Astrocyte (in vitro differentiated cells and primary cell): Measurements from ENCODE around the gene LRR1. TPM values are rescaled to one million over a fixed set of nuclear protein-coding genes. Genes with fewer than 3 reads are reported as not detected.

Experiments
- DNase-seq: peaks from one replicate; pipeline ENCODE4 v3.0.0-alpha.2; 2010; ENCODE audit warnings: low read depth
- FAIRE-seq: peaks from 2 replicates; lab custom pipeline; 2011; peaks lifted over from hg19 to GRCh38; lab: Jason Lieb, UNC
- H2AFZ ChIP-seq: 2 replicates; pipeline ENCODE4 v1.6.0; 2012; ENCODE audit warnings: low read depth, low read length, inconsistent platforms
- H3K27ac ChIP-seq: 2 replicates; pipeline ENCODE4 v1.5.1; 2011; ENCODE audit warnings: low read depth, low read length, inconsistent platforms
- H3K27me3 ChIP-seq: 2 replicates; pipeline ENCODE4 v1.6.0; 2011; ENCODE audit warnings: low read length, inconsistent platforms; ENCODE audit not compliant: insufficient read depth
- H3K36me3 ChIP-seq: 2 replicates; pipeline ENCODE4 v1.5.1; 2011; ENCODE audit warnings: low read length, inconsistent platforms; ENCODE audit not compliant: insufficient read depth
- H3K4me1 ChIP-seq: 2 replicates; pipeline ENCODE4 v1.5.1; 2011; ENCODE audit warnings: low read length, inconsistent platforms; ENCODE audit not compliant: insufficient read depth
- H3K4me2 ChIP-seq: 2 replicates; pipeline ENCODE4 v1.6.0; 2012; ENCODE audit warnings: low read length, inconsistent platforms
- H3K4me3 ChIP-seq: 2 replicates; pipeline ENCODE4 v1.5.1; 2011; ENCODE audit warnings: low read depth, mild to moderate bottlenecking, low read length, inconsistent platforms; ENCODE audit not compliant: insufficient read depth
- H3K79me2 ChIP-seq: 2 replicates; pipeline ENCODE4 v1.6.0; 2012; ENCODE audit warnings: mild to moderate bottlenecking, low read length, inconsistent platforms; ENCODE audit not compliant: insufficient read depth
- H3K9ac ChIP-seq: 2 replicates; pipeline ENCODE4 v1.6.0; 2012; ENCODE audit warnings: mild to moderate bottlenecking, low read length, inconsistent platforms
- H3K9me3 ChIP-seq: 2 replicates; pipeline ENCODE4 v1.5.1; 2012; ENCODE audit warnings: low read depth, mild to moderate bottlenecking, low read length, inconsistent platforms; ENCODE audit not compliant: insufficient read depth
- H4K20me1 ChIP-seq: 2 replicates; pipeline ENCODE4 v1.6.0; 2012; ENCODE audit warnings: low read length, inconsistent platforms; ENCODE audit not compliant: insufficient read depth
- H3K27ac Mint-ChIP-seq: one replicate; pipeline ENCODE4 v1.8.0; 2021; ENCODE audit warnings: mild to moderate bottlenecking, mixed read lengths; ENCODE audit not compliant: unreplicated experiment
- H3K27me3 Mint-ChIP-seq: one replicate; pipeline ENCODE4 v1.8.0; 2021; ENCODE audit warnings: low read depth, mixed read lengths; ENCODE audit not compliant: unreplicated experiment
- H3K36me3 Mint-ChIP-seq: one replicate; pipeline ENCODE4 v1.8.0; 2021; ENCODE audit warnings: low read depth, mixed read lengths; ENCODE audit not compliant: unreplicated experiment
- H3K4me1 Mint-ChIP-seq: one replicate; pipeline ENCODE4 v1.8.0; 2021; ENCODE audit warnings: low read depth, mixed read lengths; ENCODE audit not compliant: unreplicated experiment
- H3K4me3 Mint-ChIP-seq: one replicate; pipeline ENCODE4 v1.8.0; 2021; ENCODE audit warnings: mild to moderate bottlenecking, moderate library complexity, mixed read lengths; ENCODE audit not compliant: unreplicated experiment
- H3K9me3 Mint-ChIP-seq: one replicate; pipeline ENCODE4 v1.8.0; 2021; ENCODE audit warnings: mild to moderate bottlenecking, mixed read lengths; ENCODE audit not compliant: unreplicated experiment
- EZH2 ChIP-seq: IDR thresholded peaks from 2 replicates; pipeline ENCODE4 v1.6.1; 2012; ENCODE audit warnings: mild to moderate bottlenecking, low read length, inconsistent platforms; ENCODE audit not compliant: insufficient read depth
- total RNA-seq: library from RNA; stranded (reverse); gene quantifications from 2 replicates; pipeline ENCODE4 v1.2.1, GENCODE V29; 2021
- TF ChIP-seq, protein P1 (sequence below): IDR thresholded peaks from 2 replicates; pipeline ENCODE4 v1.5.1; 2011; ENCODE audit warnings: low read depth, mild to moderate bottlenecking, inconsistent platforms, low read length, moderate library complexity; ENCODE audit not compliant: insufficient read depth

LRR1 gene
- total RNA-seq, 1 donor from 2014 or later, result 10.0 TPM

DNA sequence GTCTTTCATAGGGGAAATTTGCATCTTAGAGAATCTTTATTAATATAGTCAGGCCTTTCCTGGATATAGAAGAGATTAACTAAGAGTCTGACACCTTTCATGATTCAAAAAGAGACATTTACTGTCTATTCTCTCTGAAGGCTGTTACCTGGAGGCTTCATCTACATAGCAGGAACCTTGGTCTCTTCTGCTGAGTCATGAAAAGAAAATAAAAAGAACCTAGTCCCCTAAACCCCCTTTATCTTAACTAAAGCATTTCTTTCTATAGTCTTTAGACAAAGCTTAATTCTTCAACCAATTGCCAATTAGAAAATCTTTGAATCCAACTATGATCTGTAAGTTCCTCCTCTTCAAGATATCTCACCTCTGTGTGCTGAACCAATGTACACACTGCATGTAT, 45.6 kb upstream of the LRR1 start:
- H3K4me3 ChIP-seq, result no peak overlapping the region
- no peak overlapping the region for H3K27ac ChIP-seq
- peaks cover 11% of the 10 kb centered on the region for H3K4me1 Mint-ChIP-seq
- H3K4me1 ChIP-seq, result no peaks in the 10 kb centered on the region
- DNase-seq (no peak), FAIRE-seq (no peak)
- no peaks in the 10 kb centered on the region for H3K27me3 ChIP-seq
- H3K27ac Mint-ChIP-seq, result no peak overlapping the region
- peaks cover 3% of the 10 kb centered on the region for H3K9me3 Mint-ChIP-seq
- H3K4me2 ChIP-seq, result no peak overlapping the region
- no peaks in the 10 kb centered on the region for H3K9me3 ChIP-seq
- H3K79me2 ChIP-seq, result no peaks in the 10 kb centered on the region
- H3K27me3 Mint-ChIP-seq, result no peaks in the 10 kb centered on the region
- no peaks in the 10 kb centered on the region for H3K36me3 ChIP-seq
- H3K36me3 Mint-ChIP-seq, result no peaks in the 10 kb centered on the region
- no peak for TF ChIP-seq EZH2
- TF ChIP-seq, protein P1, sequence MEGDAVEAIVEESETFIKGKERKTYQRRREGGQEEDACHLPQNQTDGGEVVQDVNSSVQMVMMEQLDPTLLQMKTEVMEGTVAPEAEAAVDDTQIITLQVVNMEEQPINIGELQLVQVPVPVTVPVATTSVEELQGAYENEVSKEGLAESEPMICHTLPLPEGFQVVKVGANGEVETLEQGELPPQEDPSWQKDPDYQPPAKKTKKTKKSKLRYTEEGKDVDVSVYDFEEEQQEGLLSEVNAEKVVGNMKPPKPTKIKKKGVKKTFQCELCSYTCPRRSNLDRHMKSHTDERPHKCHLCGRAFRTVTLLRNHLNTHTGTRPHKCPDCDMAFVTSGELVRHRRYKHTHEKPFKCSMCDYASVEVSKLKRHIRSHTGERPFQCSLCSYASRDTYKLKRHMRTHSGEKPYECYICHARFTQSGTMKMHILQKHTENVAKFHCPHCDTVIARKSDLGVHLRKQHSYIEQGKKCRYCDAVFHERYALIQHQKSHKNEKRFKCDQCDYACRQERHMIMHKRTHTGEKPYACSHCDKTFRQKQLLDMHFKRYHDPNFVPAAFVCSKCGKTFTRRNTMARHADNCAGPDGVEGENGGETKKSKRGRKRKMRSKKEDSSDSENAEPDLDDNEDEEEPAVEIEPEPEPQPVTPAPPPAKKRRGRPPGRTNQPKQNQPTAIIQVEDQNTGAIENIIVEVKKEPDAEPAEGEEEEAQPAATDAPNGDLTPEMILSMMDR, result no peak
- no peaks in the 10 kb centered on the region for H4K20me1 ChIP-seq
- no peak overlapping the region for H3K4me3 Mint-ChIP-seq
- no peak overlapping the region for H2AFZ ChIP-seq
- H3K9ac ChIP-seq, result no peak overlapping the region

DNA sequence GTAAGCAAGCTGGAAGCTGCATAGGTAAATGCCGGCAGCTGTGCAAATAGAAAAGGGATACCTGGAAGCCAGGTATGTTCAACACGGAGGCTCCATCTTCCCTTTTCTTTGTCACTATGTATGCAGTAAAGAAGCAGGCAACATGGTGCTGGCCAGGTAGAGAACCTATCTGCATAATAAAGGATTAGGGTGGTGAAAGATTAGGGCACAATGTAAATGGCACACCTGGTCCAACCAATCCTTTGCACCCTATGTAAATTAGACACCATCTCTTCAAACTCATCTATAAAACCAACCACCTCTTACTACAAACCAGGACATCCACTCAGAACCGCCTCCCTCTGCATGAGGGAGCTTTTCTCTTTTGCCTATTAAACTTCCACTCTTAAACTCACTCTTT, 44.8 kb upstream of the LRR1 start:
- DNase-seq, result no peak
- H3K36me3 Mint-ChIP-seq, result no peaks in the 10 kb centered on the region
- Histone ChIP-seq H4K20me1 (no peaks in the 10 kb centered on the region), H3K4me1 (no peaks in the 10 kb centered on the region), H3K79me2 (no peaks in the 10 kb centered on the region), H3K4me3 (no peak overlapping the region), H3K27me3 (no peaks in the 10 kb centered on the region), H2AFZ (no peak overlapping the region), H3K36me3 (no peaks in the 10 kb centered on the region), H3K9me3 (no peaks in the 10 kb centered on the region), H3K9ac (no peak overlapping the region), H3K4me2 (no peak overlapping the region), H3K27ac (no peak overlapping the region)
- H3K4me1 Mint-ChIP-seq, result peaks cover 11% of the 10 kb centered on the region
- H3K27me3 Mint-ChIP-seq, result no peaks in the 10 kb centered on the region
- H3K4me3 Mint-ChIP-seq, result no peak overlapping the region
- TF ChIP-seq, protein P1, result no peak
- no peak overlapping the region for H3K27ac Mint-ChIP-seq
- no peak for FAIRE-seq
- H3K9me3 Mint-ChIP-seq, result no peaks in the 10 kb centered on the region

DNA sequence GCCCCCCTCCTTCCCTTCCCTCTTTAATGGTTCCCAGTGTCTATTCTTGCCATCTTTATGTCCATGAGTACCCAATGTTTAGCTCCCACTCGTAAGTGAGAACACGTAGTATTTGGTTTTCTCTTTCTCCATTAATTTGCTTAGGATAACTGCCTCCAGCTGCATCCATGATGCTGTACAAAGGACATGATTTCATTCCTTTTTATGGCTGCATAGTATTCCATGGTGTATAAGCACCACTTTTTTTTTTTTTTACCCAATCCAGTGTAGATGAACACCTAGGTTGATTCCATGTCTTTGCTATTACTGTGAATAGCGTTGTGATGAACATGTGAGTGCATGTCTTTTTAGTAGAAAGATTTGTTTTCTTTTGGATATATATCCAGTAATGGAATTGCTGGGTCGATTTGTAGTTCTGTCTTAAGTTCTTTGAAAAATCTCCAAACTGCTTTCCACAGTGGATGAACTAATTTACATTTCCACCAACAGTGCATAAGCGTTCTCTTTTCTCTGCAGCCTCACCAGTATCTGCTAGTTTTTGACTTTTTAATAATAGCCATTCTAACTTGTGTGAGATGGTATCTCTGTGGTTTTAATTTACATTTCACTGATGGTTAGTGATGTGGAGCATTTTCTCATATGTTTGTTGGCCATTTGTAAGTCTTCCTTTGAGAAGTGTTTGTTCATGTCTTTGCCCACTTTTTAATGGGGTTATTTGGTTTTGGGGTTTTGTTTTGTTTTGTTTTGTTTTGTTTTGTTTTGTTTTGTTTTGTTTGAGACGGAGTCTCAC, 38.6 kb upstream of the LRR1 start:
- no peak overlapping the region for H3K4me3 Mint-ChIP-seq
- no peaks in the 10 kb centered on the region for H3K4me1 Mint-ChIP-seq
- no peak for FAIRE-seq
- Histone ChIP-seq H2AFZ (no peak overlapping the region), H3K79me2 (no peaks in the 10 kb centered on the region), H3K27ac (no peak overlapping the region), H3K27me3 (no peaks in the 10 kb centered on the region), H3K9ac (no peak overlapping the region), H3K4me3 (no peak overlapping the region), H4K20me1 (no peaks in the 10 kb centered on the region), H3K9me3 (no peaks in the 10 kb centered on the region), H3K4me2 (no peak overlapping the region), H3K36me3 (no peaks in the 10 kb centered on the region), H3K4me1 (no peaks in the 10 kb centered on the region)
- no peaks in the 10 kb centered on the region for H3K36me3 Mint-ChIP-seq
- no peaks in the 10 kb centered on the region for H3K9me3 Mint-ChIP-seq
- no peak for DNase-seq
- TF ChIP-seq, protein P1, result no peak
- no peak for TF ChIP-seq EZH2
- H3K27me3 Mint-ChIP-seq, result no peaks in the 10 kb centered on the region
- no peak overlapping the region for H3K27ac Mint-ChIP-seq
